Subcutaneous adipose tissue (tissue), 4 donors: Measurements from ENCODE around the gene ETV3. TPM values are rescaled to one million over a fixed set of nuclear protein-coding genes. Genes with fewer than 3 reads are reported as not detected.

Experiments
- CTCF ChIP-seq: fragments of 450-650 bp; IDR thresholded peaks from one replicate; pipeline ENCODE4 v1.5.1; 2016; ENCODE audit warnings: low read depth, mild to moderate bottlenecking, control low read depth, antibody characterized with exemption, moderate library complexity
- total RNA-seq, 4 donors: library from RNA; depleted of rRNA; stranded (reverse); fragments of >200 nt; gene quantifications; one replicate each; pipeline ENCODE4 v1.1.0, GENCODE V29; 2016

Gene ETV3
- total RNA-seq, 4 donors from 2014 or later: 18.9 to 26.4 (median 22.7) TPM

- no peak for TF ChIP-seq CTCF
Observed at GRCh38 chr1:157135070-157135469, 3.1 kb downstream of the ETV3 start.

GRCh38 chr1:157134442-157134841, 3.8 kb downstream of the ETV3 start:
- TF ChIP-seq CTCF: no peak

GRCh38 chr1:157133426-157133825, 4.8 kb downstream of the ETV3 start:
- TF ChIP-seq CTCF: no peak

GRCh38 chr1:157132616-157133167, 5.5 kb downstream of the ETV3 start:
- no peak for TF ChIP-seq CTCF

- TF ChIP-seq CTCF: no peak
Observed at GRCh38 chr1:157132111-157132510, 6.1 kb downstream of the ETV3 start.

GRCh38 chr1:157131281-157131680, 6.9 kb downstream of the ETV3 start:
- TF ChIP-seq CTCF: no peak

- no peak for TF ChIP-seq CTCF
Observed at GRCh38 chr1:157124855-157125254, 13.3 kb downstream of the ETV3 start.
